ENCODE results near the gene STATH.
"Not testable (repeated sequence)": the region's sequence is repeated elsewhere in the genome, so short reads cannot be mapped to it uniquely, and the experiment has no call there.

Gene STATH

DNA sequence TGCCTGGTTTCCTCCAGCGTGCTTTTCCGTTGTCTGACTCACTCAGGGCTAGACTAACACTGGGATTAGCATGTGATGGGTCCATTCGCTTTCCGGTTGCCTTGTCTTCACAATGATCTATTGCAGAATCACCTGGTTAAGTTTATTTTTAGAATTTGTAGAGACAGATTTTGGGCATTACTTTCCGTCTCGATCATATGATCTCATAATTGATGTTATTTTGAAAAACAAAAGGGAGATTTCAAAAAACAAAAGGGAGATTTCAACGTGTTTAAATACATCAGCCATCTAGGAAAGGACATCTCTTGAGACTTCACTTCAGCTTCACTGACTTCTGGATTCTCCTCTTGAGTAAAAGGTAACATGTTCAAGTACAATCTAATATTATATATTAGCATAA lies 32.4 kb downstream of the STATH start, which contains the start of gene HTN3:
Gene HTN3 (plus strand): TSS at position 301 of the 400 bp plus-strand sequence. CDS start 2,282 bp downstream, outside the sequence.
- H4K8ac ChIP-seq (ENCODE audit: low read depth, low read length); H3K27me3 ChIP-seq (ENCODE audit: insufficient read depth, low read length, poor library complexity); H2BK120ac ChIP-seq (ENCODE audit: low read depth, low read length); H3K4ac ChIP-seq (ENCODE audit: low read depth, low read length); H3K27ac ChIP-seq (ENCODE audit: low read depth, low read length); H3K56ac ChIP-seq (ENCODE audit: low read length); H3K4me3 ChIP-seq (ENCODE audit: low read length); H3K4me1 ChIP-seq (ENCODE audit: control insufficient read depth, low read depth, low read length); DNase-seq; H3K23ac ChIP-seq (ENCODE audit: low read length); H4K5ac ChIP-seq (ENCODE audit: low read length); H3K18ac ChIP-seq (ENCODE audit: low read length); H2BK15ac ChIP-seq (replicated peaks; ENCODE audit: low read depth); H3K36me3 ChIP-seq (ENCODE audit: control insufficient read depth, insufficient read depth, low read length); H3K79me1 ChIP-seq (ENCODE audit: low read length); H3K4me2 ChIP-seq (ENCODE audit: low read length); H3K9ac ChIP-seq (ENCODE audit: low read length); H2BK5ac ChIP-seq (ENCODE audit: low read length); H3K79me2 ChIP-seq (ENCODE audit: control insufficient read depth, insufficient read depth, low read length); H2AK5ac ChIP-seq (ENCODE audit: low read length): not testable (repeated sequence)
- no CpG with 5 or more reads among the region's 7 CpGs for WGBS (ENCODE audit: extremely low coverage, insufficient coverage, low lambda C conversion rate)

DNA sequence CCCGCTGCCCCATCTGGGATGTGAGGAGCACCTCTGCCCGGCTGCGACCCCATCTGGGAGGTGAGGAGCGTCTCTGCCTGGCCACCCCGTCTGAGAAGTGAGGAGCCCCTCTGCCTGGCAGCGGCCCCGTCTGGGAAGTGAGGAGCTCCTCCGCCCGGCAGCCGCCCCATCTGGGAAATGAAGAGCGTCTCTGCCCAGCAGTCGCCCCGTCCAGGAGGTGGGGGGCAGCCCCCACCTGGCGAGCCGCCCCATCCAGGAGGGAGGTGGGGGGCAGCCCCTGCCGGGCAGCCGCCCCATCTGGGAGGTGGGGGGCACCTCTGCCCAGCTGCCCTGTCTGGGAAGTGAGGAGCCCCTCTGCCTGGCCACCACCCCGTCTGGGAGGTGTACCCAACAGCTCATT lies 41.8 kb downstream of the STATH start:
- H3K36me3 ChIP-seq (ENCODE audit: control insufficient read depth, insufficient read depth, low read length); H3K56ac ChIP-seq (ENCODE audit: low read length); H3K4me1 ChIP-seq (ENCODE audit: control insufficient read depth, low read depth, low read length); DNase-seq; H2BK15ac ChIP-seq (replicated peaks; ENCODE audit: low read depth); H3K4ac ChIP-seq (ENCODE audit: low read depth, low read length); H3K18ac ChIP-seq (ENCODE audit: low read length); H2AK5ac ChIP-seq (ENCODE audit: low read length); H4K8ac ChIP-seq (ENCODE audit: low read depth, low read length); H3K4me2 ChIP-seq (ENCODE audit: low read length); H3K79me2 ChIP-seq (ENCODE audit: control insufficient read depth, insufficient read depth, low read length); H2BK120ac ChIP-seq (ENCODE audit: low read depth, low read length); H4K5ac ChIP-seq (ENCODE audit: low read length); H3K4me3 ChIP-seq (ENCODE audit: low read length); H3K23ac ChIP-seq (ENCODE audit: low read length); H3K79me1 ChIP-seq (ENCODE audit: low read length); H3K27ac ChIP-seq (ENCODE audit: low read depth, low read length); H3K27me3 ChIP-seq (ENCODE audit: insufficient read depth, low read length, poor library complexity); H2BK5ac ChIP-seq (ENCODE audit: low read length); H3K9ac ChIP-seq (ENCODE audit: low read length): not testable (repeated sequence)
- WGBS (ENCODE audit: extremely low coverage, insufficient coverage, low lambda C conversion rate) = no CpG with 5 or more reads among the region's 18 CpGs

DNA sequence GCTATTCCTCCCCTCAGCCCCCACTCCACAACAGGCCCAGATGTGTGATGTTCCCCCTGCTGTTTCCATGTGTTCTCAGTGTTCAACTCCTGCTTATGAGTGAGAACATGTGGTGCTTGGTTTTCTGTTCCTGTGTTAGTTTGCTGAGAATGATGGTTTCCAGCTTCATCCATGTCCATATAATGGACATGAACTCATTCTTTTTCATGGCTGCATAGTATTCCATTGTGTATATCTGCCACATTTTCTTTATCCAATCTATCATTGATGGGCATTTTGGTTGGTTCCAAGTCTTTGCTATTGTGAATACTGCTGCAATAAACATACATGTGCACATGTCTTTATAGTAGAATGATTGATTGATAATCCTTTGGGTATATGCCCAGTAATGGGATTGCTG lies 44.2 kb downstream of the STATH start:
- H3K79me1 ChIP-seq (ENCODE audit: low read length); H2BK120ac ChIP-seq (ENCODE audit: low read depth, low read length); H4K8ac ChIP-seq (ENCODE audit: low read depth, low read length); H3K4me3 ChIP-seq (ENCODE audit: low read length); H3K4me1 ChIP-seq (ENCODE audit: control insufficient read depth, low read depth, low read length); H3K4me2 ChIP-seq (ENCODE audit: low read length); H3K56ac ChIP-seq (ENCODE audit: low read length); H2AK5ac ChIP-seq (ENCODE audit: low read length); H2BK5ac ChIP-seq (ENCODE audit: low read length); H3K36me3 ChIP-seq (ENCODE audit: control insufficient read depth, insufficient read depth, low read length); H3K79me2 ChIP-seq (ENCODE audit: control insufficient read depth, insufficient read depth, low read length); H3K9ac ChIP-seq (ENCODE audit: low read length); H3K4ac ChIP-seq (ENCODE audit: low read depth, low read length); H3K18ac ChIP-seq (ENCODE audit: low read length); H3K27ac ChIP-seq (ENCODE audit: low read depth, low read length); H4K5ac ChIP-seq (ENCODE audit: low read length); H3K23ac ChIP-seq (ENCODE audit: low read length); DNase-seq; H2BK15ac ChIP-seq (replicated peaks; ENCODE audit: low read depth); H3K27me3 ChIP-seq (ENCODE audit: insufficient read depth, low read length, poor library complexity): not testable (repeated sequence)

DNA sequence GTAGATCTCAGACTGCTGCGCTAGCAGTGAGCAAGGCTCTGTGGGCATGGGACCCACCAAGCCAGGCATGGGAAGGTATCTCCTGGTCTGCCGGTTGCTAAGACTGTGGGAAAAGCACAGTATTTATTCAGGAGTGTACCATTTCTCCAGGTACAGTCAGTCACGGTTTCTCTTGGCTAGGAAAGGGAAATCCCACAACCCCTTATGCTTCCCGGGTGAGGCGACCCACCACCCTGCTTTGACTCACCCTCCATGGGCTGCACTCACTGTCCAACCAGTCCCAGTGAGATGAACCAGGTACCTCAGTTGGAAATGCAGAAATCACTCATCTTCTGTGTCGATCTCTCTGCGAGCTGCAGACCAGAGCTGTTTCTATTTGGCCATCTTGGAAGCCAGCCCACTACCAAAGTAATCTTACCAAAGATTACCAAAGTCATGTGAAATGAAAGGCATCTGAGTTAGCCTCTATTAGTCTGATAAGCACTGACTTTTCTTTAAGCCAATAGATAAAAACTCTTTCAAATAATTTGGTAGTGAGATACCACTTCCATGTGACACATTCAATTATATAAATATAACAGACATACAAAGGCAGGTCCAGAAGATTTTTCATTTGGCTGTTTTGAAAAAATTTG lies 46.0 kb downstream of the STATH start:
- H3K79me1 ChIP-seq (ENCODE audit: low read length) = no peaks in the 10 kb centered on the region
- H3K4me1 ChIP-seq (ENCODE audit: control insufficient read depth, low read depth, low read length) = no peaks in the 10 kb centered on the region
- no peaks in the 10 kb centered on the region for H3K27me3 ChIP-seq (ENCODE audit: insufficient read depth, low read length, poor library complexity)
- no peak overlapping the region for H3K18ac ChIP-seq (ENCODE audit: low read length)
- H3K79me2 ChIP-seq (ENCODE audit: control insufficient read depth, insufficient read depth, low read length) = no peaks in the 10 kb centered on the region
- no peak overlapping the region for H3K23ac ChIP-seq (ENCODE audit: low read length)
- no peak overlapping the region for H4K8ac ChIP-seq (ENCODE audit: low read depth, low read length)
- H2BK5ac ChIP-seq (ENCODE audit: low read length) = no peak overlapping the region
- no peak overlapping the region for H3K56ac ChIP-seq (ENCODE audit: low read length)
- H3K9ac ChIP-seq (ENCODE audit: low read length) = no peak overlapping the region
- no peak overlapping the region for H2AK5ac ChIP-seq (ENCODE audit: low read length)
- no peak overlapping the region for H3K4me2 ChIP-seq (ENCODE audit: low read length)
- H3K4me3 ChIP-seq (ENCODE audit: low read length) = no peak overlapping the region
- no peak overlapping the region for H3K4ac ChIP-seq (ENCODE audit: low read depth, low read length)
- no peak overlapping the region for H4K5ac ChIP-seq (ENCODE audit: low read length)
- no peak for DNase-seq
- H2BK15ac ChIP-seq (replicated peaks; ENCODE audit: low read depth) = no peak overlapping the region
- H3K27ac ChIP-seq (ENCODE audit: low read depth, low read length) = no peak overlapping the region
- H2BK120ac ChIP-seq (ENCODE audit: low read depth, low read length) = no peak overlapping the region
- no CpG with 5 or more reads among the region's 7 CpGs for WGBS (ENCODE audit: extremely low coverage, insufficient coverage, low lambda C conversion rate)
- no peaks in the 10 kb centered on the region for H3K36me3 ChIP-seq (ENCODE audit: control insufficient read depth, insufficient read depth, low read length)

DNA sequence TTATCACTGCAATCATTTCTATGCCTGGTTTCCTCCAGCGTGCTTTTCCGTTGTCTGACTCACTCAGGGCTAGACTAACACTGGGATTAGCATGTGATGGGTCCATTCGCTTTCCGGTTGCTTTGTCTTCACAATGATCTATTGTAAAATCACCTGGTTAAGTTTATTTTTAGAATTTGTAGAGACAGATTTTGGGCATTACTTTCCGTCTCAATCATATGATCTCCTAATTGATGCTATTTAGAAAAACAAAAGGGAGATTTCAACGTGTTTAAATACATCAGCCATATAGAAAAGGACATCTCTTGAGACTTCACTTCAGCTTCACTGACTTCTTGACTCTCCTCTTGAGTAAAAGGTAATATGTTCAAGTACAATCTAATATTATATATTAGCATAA lies 54.4 kb downstream of the STATH start, which contains the start of gene HTN1:
Gene HTN1 (plus strand): TSS at position 301 of the 400 bp plus-strand sequence. CDS start 2,639 bp downstream, outside the sequence.
- not testable (repeated sequence) for H3K27me3 ChIP-seq (ENCODE audit: insufficient read depth, low read length, poor library complexity)
- no CpG with 5 or more reads among the region's 6 CpGs for WGBS (ENCODE audit: extremely low coverage, insufficient coverage, low lambda C conversion rate)

More for the DNA sequence above, 54.4 kb downstream of the STATH start, which contains the start of gene HTN1:
- not testable (repeated sequence) for H4K5ac ChIP-seq (ENCODE audit: low read length); DNase-seq; H2BK15ac ChIP-seq (replicated peaks; ENCODE audit: low read depth); H3K9ac ChIP-seq (ENCODE audit: low read length); H3K4ac ChIP-seq (ENCODE audit: low read depth, low read length); H3K18ac ChIP-seq (ENCODE audit: low read length); H4K8ac ChIP-seq (ENCODE audit: low read depth, low read length); H3K36me3 ChIP-seq (ENCODE audit: control insufficient read depth, insufficient read depth, low read length); H3K79me1 ChIP-seq (ENCODE audit: low read length); H3K23ac ChIP-seq (ENCODE audit: low read length); H3K79me2 ChIP-seq (ENCODE audit: control insufficient read depth, insufficient read depth, low read length); H3K4me2 ChIP-seq (ENCODE audit: low read length); H3K56ac ChIP-seq (ENCODE audit: low read length); H2BK5ac ChIP-seq (ENCODE audit: low read length); H2AK5ac ChIP-seq (ENCODE audit: low read length); H3K4me1 ChIP-seq (ENCODE audit: control insufficient read depth, low read depth, low read length); H3K27ac ChIP-seq (ENCODE audit: low read depth, low read length); H2BK120ac ChIP-seq (ENCODE audit: low read depth, low read length); H3K4me3 ChIP-seq (ENCODE audit: low read length)

All from mesendoderm (in vitro differentiated cells).